Measurements from ENCODE around the gene DUSP3. TPM values are rescaled to one million over a fixed set of nuclear protein-coding genes. Genes with fewer than 3 reads are reported as not detected.
"Not testable (repeated sequence)": the region's sequence is repeated elsewhere in the genome, so short reads cannot be mapped to it uniquely, and the experiment has no call there.

Gene DUSP3
- total RNA-seq, 1 donor from 2014 or later: 11.7 TPM

DNA sequence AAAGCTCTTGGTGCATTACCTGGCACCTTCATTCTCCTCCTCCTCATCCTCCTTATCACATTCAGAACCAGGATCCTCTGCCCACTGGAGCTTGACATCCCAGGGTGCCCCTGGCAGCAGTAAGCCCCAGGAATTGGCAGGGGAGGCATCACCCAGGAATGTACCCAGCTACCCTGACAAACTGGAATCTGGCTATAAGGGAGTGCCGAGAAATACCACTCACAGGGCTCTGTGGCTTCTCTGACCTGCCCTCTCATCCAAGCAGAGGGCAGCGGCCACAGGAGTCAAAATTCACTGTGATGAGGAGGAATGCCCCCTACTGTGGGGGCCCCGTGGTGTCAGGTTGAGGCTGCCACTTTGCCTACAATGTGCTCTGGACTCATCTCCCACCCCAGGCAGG is 34.6 kb upstream of the DUSP3 start:
- Mint-ChIP-seq H3K4me3 (no peak overlapping the region), H3K9me3 (no peaks in the 10 kb centered on the region), H3K27ac (no peak overlapping the region), H3K4me1 (ENCODE audit: low read depth) (no peaks in the 10 kb centered on the region), H3K27me3 (ENCODE audit: insufficient read depth) (peaks cover 17% of the 10 kb centered on the region), H3K36me3 (ENCODE audit: low read depth) (no peaks in the 10 kb centered on the region)
- DNase-seq (ENCODE audit: low spot score): no peak
- intact Hi-C loops (cut with micrococcal nuclease): no loop called here

DNA sequence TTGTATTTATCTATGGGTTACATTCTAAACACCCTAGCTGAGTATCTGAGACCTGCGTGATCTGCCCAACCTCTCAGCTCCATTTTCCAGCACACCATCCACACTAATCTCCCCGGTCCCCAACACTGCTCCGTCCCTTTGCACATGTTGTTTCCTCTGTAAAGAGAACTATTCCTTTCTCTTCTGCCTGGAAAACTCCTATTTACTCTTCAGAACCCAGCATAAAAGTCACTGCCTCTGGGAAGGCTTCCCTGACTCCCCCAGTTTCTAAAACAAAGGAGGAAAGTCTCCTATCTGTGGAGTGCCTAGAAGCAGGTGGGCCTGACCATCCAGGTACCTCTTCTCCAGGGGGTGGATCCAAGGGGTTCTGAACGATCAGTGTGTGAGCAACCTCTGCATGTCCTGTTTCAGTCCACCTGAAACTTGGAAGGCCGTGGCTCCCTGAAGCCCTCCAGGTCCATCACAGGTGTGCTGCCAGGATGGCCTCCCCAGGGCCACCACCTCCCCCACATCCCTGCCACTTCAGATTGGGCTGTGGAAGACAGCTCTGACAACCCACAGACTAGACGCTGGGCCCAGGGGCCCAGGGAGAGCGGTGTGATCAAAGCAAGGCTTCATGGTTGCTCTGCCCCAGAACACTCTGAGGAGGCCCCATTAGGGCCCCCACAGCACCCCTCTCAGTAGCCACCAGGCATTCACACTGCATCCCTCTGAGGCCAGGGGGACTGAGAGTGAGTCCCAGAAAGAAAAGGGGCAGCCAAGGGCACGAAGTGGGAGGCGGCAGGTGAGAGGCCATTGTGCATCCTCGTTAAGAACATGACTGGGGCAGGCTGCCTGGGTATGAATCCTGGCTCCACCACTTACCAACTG is 33.9 kb upstream of the DUSP3 start:
- Mint-ChIP-seq H3K4me3 (no peak overlapping the region), H3K36me3 (ENCODE audit: low read depth) (no peaks in the 10 kb centered on the region), H3K4me1 (ENCODE audit: low read depth) (no peaks in the 10 kb centered on the region), H3K27me3 (ENCODE audit: insufficient read depth) (peaks cover 17% of the 10 kb centered on the region), H3K9me3 (no peaks in the 10 kb centered on the region), H3K27ac (no peak overlapping the region)
- no peak for DNase-seq (ENCODE audit: low spot score)
- intact Hi-C loops (cut with micrococcal nuclease): no loop called here

DNA sequence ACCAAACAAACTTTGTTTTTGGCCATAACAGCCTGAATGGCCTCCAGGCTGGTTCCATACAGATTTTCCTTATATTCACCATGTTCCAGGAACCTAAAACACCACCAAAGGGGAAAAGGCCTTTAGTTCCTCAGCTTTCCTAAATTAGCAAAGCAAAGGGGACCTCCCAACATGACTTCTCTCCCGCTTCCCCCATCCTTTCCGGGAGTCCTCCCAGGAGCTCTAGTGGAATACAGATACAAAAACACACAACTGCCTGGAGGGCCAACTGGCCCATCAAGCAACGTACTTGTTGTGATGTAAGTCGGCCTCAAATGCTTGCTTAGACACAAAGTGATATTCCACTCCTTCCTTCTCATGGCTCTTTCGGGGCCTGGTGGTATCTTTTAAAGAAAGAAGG is 32.0 kb upstream of the DUSP3 start:
- no peak for DNase-seq (ENCODE audit: low spot score)
- H3K4me3 Mint-ChIP-seq: no peak overlapping the region

DNA sequence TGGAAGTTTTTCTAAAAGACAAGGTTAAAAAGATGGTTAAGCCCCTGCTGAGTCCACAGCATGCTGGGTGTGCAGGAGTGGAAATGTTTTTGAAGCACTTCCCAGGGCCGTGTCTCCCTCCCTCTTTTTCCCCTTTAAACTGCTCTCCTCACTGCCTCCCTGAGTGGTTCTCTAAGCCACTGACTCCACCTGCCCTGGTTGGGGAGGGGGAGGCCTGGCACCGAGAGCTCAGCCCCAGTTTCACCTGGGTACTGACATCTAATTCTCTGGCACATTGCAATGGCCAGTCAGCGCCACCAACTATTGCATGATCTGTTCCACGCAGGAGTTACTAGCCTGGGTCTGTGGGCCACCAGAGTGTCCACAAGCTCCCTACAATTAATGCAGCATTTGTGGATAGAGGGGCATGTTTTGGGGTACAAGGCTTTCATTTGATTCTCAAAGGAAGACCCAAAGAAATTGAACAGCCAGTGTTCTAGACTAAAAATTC is 31.5 kb upstream of the DUSP3 start:
- Mint-ChIP-seq H3K4me1 (ENCODE audit: low read depth) (no peaks in the 10 kb centered on the region), H3K9me3 (no peaks in the 10 kb centered on the region), H3K27ac (no peak overlapping the region), H3K36me3 (ENCODE audit: low read depth) (no peaks in the 10 kb centered on the region), H3K27me3 (ENCODE audit: insufficient read depth) (peaks cover 24% of the 10 kb centered on the region), H3K4me3 (no peak overlapping the region)
- DNase-seq (ENCODE audit: low spot score): no peak
- intact Hi-C loops (cut with micrococcal nuclease): no loop called here

More for the DNA sequence above, 32.0 kb upstream of the DUSP3 start:
- Mint-ChIP-seq H3K36me3 (ENCODE audit: low read depth) (no peaks in the 10 kb centered on the region), H3K4me1 (ENCODE audit: low read depth) (no peaks in the 10 kb centered on the region), H3K27ac (no peak overlapping the region), H3K27me3 (ENCODE audit: insufficient read depth) (peaks cover 19% of the 10 kb centered on the region), H3K9me3 (no peaks in the 10 kb centered on the region)
- intact Hi-C loops (cut with micrococcal nuclease): no loop called here

DNA sequence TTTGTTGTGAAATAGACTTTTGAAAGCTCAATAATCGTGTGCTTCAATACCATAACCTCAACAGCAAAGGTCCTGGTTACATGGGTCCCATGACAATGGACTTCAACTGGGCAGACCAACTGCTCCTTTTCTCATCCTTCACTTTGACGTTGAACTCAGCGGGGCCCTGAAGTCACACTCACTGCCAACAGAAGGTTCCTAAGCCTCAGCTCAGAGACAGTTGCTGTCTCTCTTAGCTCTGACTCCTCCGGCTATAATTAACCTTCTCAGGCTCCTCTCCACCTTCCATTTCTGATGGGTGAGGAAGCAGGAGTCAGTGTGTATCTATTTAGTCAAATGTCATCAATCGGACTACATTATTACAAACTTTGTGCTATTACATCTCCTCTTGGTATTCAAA is 30.3 kb upstream of the DUSP3 start:
- Mint-ChIP-seq H3K27me3 (ENCODE audit: insufficient read depth) (peaks cover 27% of the 10 kb centered on the region), H3K9me3 (no peaks in the 10 kb centered on the region), H3K27ac (no peak overlapping the region), H3K4me1 (ENCODE audit: low read depth) (no peaks in the 10 kb centered on the region), H3K4me3 (no peak overlapping the region), H3K36me3 (ENCODE audit: low read depth) (no peaks in the 10 kb centered on the region)
- intact Hi-C loops (cut with micrococcal nuclease): no loop called here
- no peak for DNase-seq (ENCODE audit: low spot score)

DNA sequence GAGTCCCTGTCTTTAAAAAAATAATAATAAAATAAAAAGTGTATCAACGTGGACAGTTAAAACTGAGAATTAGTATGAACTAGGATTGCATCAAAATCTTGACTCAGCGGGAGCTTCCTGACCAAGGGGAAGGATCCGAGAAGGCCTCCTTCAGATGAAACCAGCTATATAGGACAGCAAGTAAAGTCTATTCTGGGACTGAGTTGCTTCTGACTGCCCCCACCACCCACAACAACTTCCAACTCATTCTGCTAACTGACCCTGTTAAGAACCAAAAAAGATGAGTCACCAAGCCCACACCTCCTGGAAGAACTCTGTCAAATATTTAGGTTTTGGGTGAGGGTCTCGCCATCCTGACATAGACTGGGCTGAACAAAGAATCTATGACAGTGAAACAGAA is 29.3 kb upstream of the DUSP3 start:
- no peaks in the 10 kb centered on the region for H3K36me3 Mint-ChIP-seq (ENCODE audit: low read depth)
- H3K27me3 Mint-ChIP-seq (ENCODE audit: insufficient read depth): peaks cover 36% of the 10 kb centered on the region
- H3K4me3 Mint-ChIP-seq: no peak overlapping the region
- no peak for DNase-seq (ENCODE audit: low spot score)
- no peaks in the 10 kb centered on the region for H3K9me3 Mint-ChIP-seq
- intact Hi-C loops (cut with micrococcal nuclease): no loop called here
- no peak overlapping the region for H3K27ac Mint-ChIP-seq
- H3K4me1 Mint-ChIP-seq (ENCODE audit: low read depth): no peaks in the 10 kb centered on the region

DNA sequence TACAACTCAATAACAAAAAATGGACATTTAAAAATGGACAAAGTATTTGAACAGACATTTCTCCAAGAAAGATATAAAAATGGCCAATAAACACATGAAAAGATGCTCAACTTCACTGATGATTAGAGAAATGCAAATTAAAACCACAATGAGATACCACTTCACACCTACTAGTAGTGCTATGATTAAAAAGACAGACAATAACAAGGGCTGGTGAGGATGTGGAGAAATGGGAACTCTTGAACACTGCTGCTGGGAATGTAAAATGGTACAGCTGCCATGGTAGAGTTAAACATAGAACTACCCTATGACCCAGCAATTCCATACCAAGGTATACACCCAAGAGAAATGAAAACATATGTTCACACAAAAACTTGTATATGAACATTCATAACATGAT is 26.3 kb upstream of the DUSP3 start:
- Mint-ChIP-seq H3K9me3 (no peaks in the 10 kb centered on the region), H3K27ac (no peak overlapping the region), H3K27me3 (ENCODE audit: insufficient read depth) (peaks cover 26% of the 10 kb centered on the region), H3K4me1 (ENCODE audit: low read depth) (no peaks in the 10 kb centered on the region), H3K36me3 (ENCODE audit: low read depth) (no peaks in the 10 kb centered on the region), H3K4me3 (no peak overlapping the region)
- intact Hi-C loops (cut with micrococcal nuclease): no loop called here
- no peak for DNase-seq (ENCODE audit: low spot score)

DNA sequence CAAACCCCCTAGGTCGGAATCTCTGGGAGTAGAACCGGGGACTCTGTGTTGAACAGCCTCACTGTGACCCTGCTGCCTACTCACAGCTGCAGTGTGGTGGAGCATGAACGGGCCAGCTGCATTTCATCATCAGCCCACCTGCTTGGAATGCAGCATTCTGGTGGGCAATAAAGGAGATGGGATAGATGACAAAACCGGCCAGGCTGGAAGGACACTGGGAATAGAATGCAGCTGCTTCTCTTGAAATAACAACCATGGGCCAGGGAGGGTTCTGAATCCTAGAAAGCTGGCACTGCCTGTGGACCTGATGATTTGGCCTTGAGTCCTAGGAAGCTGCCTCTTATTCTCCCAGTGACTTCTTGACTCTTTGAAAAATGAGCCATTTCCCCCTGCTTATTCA is 25.0 kb upstream of the DUSP3 start:
- intact Hi-C loops (cut with micrococcal nuclease): no loop called here
- H3K27me3 Mint-ChIP-seq (ENCODE audit: insufficient read depth): peaks cover 26% of the 10 kb centered on the region
- DNase-seq (ENCODE audit: low spot score): no peak
- H3K4me1 Mint-ChIP-seq (ENCODE audit: low read depth): no peaks in the 10 kb centered on the region
- no peak overlapping the region for H3K4me3 Mint-ChIP-seq
- no peaks in the 10 kb centered on the region for H3K9me3 Mint-ChIP-seq
- no peak overlapping the region for H3K27ac Mint-ChIP-seq
- no peaks in the 10 kb centered on the region for H3K36me3 Mint-ChIP-seq (ENCODE audit: low read depth)

DNA sequence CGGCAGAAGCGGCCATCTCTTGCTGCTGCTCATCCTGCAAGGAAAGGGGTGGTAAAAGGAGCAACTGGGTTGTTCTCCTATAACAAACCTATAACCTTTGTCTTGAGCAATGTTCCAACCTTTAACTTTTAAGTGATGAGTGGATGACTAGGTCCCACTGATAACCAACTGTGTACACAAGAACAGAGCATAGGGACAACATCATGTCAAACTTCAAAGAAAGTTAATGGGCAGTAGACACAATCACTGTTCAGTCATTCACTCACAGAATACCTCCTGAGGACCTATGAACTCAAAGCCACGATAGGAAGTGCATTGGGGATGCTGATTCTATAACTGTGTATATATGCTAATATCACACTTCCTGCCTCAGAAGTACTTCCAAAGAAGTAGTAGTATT is 23.1 kb upstream of the DUSP3 start:
- intact Hi-C loops (cut with micrococcal nuclease): no loop called here
- H3K4me3 Mint-ChIP-seq: no peak overlapping the region
- H3K27ac Mint-ChIP-seq: no peak overlapping the region
- no peaks in the 10 kb centered on the region for H3K36me3 Mint-ChIP-seq (ENCODE audit: low read depth)
- H3K9me3 Mint-ChIP-seq: no peaks in the 10 kb centered on the region
- DNase-seq (ENCODE audit: low spot score): no peak
- H3K4me1 Mint-ChIP-seq (ENCODE audit: low read depth): no peaks in the 10 kb centered on the region
- peaks cover 26% of the 10 kb centered on the region for H3K27me3 Mint-ChIP-seq (ENCODE audit: insufficient read depth)

DNA sequence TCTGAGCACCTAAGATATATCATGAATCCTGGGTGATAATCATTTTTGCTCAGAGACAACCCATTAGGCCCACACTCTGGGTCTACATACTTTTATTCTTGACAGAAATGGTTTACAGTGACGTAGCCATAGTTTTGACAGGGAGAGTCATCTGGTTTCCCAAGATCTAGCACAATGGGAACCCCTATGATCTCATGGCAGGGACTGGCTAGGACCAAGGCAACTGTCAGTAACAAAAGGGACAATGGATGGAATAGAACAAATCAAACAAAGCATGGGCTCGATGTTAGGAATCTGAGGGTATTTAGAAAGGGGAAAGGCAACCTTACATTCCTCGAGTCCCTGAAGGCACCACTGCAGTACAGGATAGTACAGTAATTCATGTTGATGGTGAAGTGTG is 22.0 kb upstream of the DUSP3 start:
- Mint-ChIP-seq H3K9me3 (no peaks in the 10 kb centered on the region), H3K27me3 (ENCODE audit: insufficient read depth) (peaks cover 32% of the 10 kb centered on the region)

DNA sequence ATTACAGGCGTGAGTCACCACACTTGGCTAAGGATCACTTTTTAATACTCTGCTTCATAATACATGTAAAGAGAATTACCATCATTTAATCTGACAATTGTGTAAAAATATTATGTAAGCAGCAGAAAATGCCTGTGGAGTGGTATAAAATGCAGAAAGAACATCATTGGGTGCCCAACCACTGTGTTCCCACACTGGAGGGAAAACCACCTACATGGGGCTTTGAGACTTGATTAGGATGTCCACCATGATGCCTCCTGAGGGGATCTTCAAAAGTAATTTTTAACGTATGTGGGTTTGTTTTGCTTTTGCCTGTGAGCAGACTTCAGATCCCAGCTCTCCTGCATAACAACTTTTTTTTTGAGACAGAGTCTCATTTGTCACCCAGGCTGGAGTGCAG is 20.3 kb upstream of the DUSP3 start:
- Mint-ChIP-seq H3K4me1 (ENCODE audit: low read depth) (no peaks in the 10 kb centered on the region), H3K9me3 (no peaks in the 10 kb centered on the region), H3K36me3 (ENCODE audit: low read depth) (no peaks in the 10 kb centered on the region), H3K27me3 (ENCODE audit: insufficient read depth) (peaks cover 30% of the 10 kb centered on the region), H3K27ac (no peak overlapping the region), H3K4me3 (no peak overlapping the region)
- intact Hi-C loops (cut with micrococcal nuclease): no loop called here
- no peak for DNase-seq (ENCODE audit: low spot score)

More for the DNA sequence above, 22.0 kb upstream of the DUSP3 start:
- Mint-ChIP-seq H3K27ac (no peak overlapping the region), H3K4me1 (ENCODE audit: low read depth) (no peaks in the 10 kb centered on the region), H3K36me3 (ENCODE audit: low read depth) (no peaks in the 10 kb centered on the region), H3K4me3 (no peak overlapping the region)
- intact Hi-C loops (cut with micrococcal nuclease): no loop called here
- no peak for DNase-seq (ENCODE audit: low spot score)

DNA sequence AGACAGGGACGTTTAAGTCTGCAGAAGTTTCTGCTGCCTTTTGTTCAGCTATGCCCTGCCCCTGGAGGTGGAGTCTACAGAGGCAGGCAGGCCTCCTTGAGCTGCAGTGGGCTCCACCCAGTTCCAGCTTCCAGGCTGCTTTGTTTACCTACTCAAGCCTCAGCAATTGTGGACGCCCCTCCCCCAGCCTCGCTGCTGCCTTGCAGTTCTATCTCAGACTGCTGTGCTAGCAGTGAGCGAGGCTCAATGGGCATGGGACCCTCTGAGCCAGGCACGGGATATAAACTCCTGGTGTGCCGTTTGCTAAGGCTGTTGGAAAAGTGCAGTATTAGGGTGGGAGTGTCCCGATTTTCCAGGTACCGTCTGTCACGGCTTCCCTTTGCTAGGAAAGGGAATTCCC is 19.2 kb upstream of the DUSP3 start:
- intact Hi-C loops (cut with micrococcal nuclease); H3K27ac Mint-ChIP-seq; DNase-seq (ENCODE audit: low spot score); H3K36me3 Mint-ChIP-seq (ENCODE audit: low read depth); H3K4me3 Mint-ChIP-seq; H3K9me3 Mint-ChIP-seq; H3K4me1 Mint-ChIP-seq (ENCODE audit: low read depth): not testable (repeated sequence)
- peaks cover 24% of the 10 kb centered on the region for H3K27me3 Mint-ChIP-seq (ENCODE audit: insufficient read depth)

DNA sequence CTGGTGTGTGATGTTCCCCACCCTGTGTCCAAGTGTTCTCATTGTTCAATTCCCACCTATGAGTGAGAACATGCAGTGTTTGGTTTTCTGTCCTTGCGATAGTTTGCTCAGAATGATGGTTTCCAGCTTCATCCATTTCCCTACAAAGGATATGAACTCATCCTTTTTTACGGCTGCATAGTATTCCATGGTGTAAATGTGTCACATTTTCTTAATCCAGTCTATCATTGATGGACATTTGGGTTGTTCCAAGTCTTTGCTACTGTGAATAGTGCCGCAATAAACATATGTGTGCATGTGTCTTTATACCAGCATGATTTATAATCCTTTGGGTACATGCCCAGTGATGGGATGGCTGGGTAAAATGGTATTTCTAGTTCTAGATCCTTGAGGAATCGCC is 13.9 kb upstream of the DUSP3 start:
- intact Hi-C loops (cut with micrococcal nuclease); H3K4me3 Mint-ChIP-seq; H3K9me3 Mint-ChIP-seq: not testable (repeated sequence)

DNA sequence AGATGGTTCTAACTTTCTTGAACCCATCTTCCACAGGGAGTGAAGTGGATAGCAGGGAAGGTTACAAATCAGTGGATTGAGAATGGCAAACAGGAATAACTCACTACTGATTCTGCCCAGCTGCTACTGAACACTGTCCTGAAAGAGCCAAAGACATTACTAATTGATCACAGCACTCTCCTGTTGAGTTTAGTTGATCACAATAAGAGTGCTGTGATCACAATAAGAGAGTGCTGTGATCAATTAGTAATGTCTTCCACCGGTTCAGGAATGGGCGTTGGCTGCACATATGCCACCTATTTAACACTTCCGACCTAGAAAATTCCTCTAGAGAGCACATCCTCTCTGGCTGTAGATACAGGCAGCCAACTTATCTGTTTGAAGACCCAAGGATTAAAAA is 12.8 kb upstream of the DUSP3 start:
- no peak overlapping the region for H3K27ac Mint-ChIP-seq
- H3K9me3 Mint-ChIP-seq: no peaks in the 10 kb centered on the region
- H3K4me1 Mint-ChIP-seq (ENCODE audit: low read depth): no peaks in the 10 kb centered on the region
- intact Hi-C loops (cut with micrococcal nuclease): no loop called here
- peaks cover 36% of the 10 kb centered on the region for H3K27me3 Mint-ChIP-seq (ENCODE audit: insufficient read depth)
- no peak for DNase-seq (ENCODE audit: low spot score)
- H3K36me3 Mint-ChIP-seq (ENCODE audit: low read depth): no peaks in the 10 kb centered on the region
- H3K4me3 Mint-ChIP-seq: no peak overlapping the region

More for the DNA sequence above, 13.9 kb upstream of the DUSP3 start:
- not testable (repeated sequence) for H3K36me3 Mint-ChIP-seq (ENCODE audit: low read depth); H3K27ac Mint-ChIP-seq; H3K4me1 Mint-ChIP-seq (ENCODE audit: low read depth); DNase-seq (ENCODE audit: low spot score)
- peaks cover 36% of the 10 kb centered on the region for H3K27me3 Mint-ChIP-seq (ENCODE audit: insufficient read depth)

All from activated T-helper 1 cell treated with anti-CD3 and anti-CD28 coated beads, Interleukin-12 subunit alpha, Interleukin-12 subunit beta, Interleukin-2, Interleukin-4 antibody, amounts not matched to agents 30 ng/mL and 10 ng/mL and 1 ng/mL, durations not matched to agents 14 hours and 24 hours and 36 hours (primary cell).